ENCODE measurements around the gene GBA2. TPM values are rescaled to one million over a fixed set of nuclear protein-coding genes. Genes with fewer than 3 reads are reported as not detected.

The GBA2 gene
- total RNA-seq, 4 donors from 2014 or later: 46.6 to 123 (median 73.5) TPM

GRCh38 chr9:35758475-35759050 is 9.5 kb upstream of the GBA2 start:
- Histone ChIP-seq H3K27me3 (no peaks in the 10 kb centered on the region), H3K4me1 (peaks cover 32% of the 10 kb centered on the region), H3K4me3 (no peak overlapping the region), H3K36me3 (peaks cover 16% of the 10 kb centered on the region), H3K27ac (peak overlapping the region; percentile 41), H3K9me3 (no peaks in the 10 kb centered on the region)
- TF ChIP-seq POLR2AphosphoS5 (IDR thresholded peaks at IDR 0.05) (no peak), POLR2A (IDR thresholded peaks at IDR 0.05) (no peak), EP300 (IDR thresholded peaks at IDR 0.05) (no peak)
- TF ChIP-seq, protein P1, sequence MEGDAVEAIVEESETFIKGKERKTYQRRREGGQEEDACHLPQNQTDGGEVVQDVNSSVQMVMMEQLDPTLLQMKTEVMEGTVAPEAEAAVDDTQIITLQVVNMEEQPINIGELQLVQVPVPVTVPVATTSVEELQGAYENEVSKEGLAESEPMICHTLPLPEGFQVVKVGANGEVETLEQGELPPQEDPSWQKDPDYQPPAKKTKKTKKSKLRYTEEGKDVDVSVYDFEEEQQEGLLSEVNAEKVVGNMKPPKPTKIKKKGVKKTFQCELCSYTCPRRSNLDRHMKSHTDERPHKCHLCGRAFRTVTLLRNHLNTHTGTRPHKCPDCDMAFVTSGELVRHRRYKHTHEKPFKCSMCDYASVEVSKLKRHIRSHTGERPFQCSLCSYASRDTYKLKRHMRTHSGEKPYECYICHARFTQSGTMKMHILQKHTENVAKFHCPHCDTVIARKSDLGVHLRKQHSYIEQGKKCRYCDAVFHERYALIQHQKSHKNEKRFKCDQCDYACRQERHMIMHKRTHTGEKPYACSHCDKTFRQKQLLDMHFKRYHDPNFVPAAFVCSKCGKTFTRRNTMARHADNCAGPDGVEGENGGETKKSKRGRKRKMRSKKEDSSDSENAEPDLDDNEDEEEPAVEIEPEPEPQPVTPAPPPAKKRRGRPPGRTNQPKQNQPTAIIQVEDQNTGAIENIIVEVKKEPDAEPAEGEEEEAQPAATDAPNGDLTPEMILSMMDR (IDR thresholded peaks at IDR 0.05): no peak
- 45% methylated on average over 3 of the region's 3 CpGs for WGBS
- DNase-seq (ENCODE audit: low spot score in 2 of 2): no peak

DNA sequence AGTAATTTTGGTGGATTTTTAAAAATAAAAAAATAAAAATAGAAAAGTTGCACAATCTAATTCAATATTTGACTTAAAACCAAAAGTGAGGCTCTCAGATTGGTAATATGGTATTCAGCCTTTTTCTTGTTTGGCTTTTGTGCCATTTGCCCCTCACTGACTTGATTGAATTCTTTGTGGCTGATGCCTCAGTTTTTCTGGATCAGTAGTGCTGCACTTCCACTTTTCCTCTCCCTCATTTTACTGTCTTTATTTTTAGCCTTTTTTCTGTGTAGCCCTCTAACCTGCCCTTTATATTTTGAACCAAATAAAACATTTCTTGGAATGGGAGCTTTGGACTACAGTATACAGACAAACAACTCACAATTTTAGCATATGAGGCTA is 8.9 kb upstream of the GBA2 start:
- no peaks in the 10 kb centered on the region for H3K27me3 ChIP-seq
- peak overlapping the region; percentile 41 for H3K27ac ChIP-seq
- peaks cover 32% of the 10 kb centered on the region for H3K4me1 ChIP-seq
- TF ChIP-seq, protein P1 (IDR thresholded peaks at IDR 0.05): no peak
- TF ChIP-seq POLR2A (IDR thresholded peaks at IDR 0.05) (no peak), POLR2AphosphoS5 (IDR thresholded peaks at IDR 0.05) (no peak), EP300 (IDR thresholded peaks at IDR 0.05) (no peak)
- no peaks in the 10 kb centered on the region for H3K9me3 ChIP-seq
- no peak for DNase-seq (ENCODE audit: low spot score in 2 of 2)
- peak overlapping the region; percentile 48 for H3K4me3 ChIP-seq
- peaks cover 22% of the 10 kb centered on the region for H3K36me3 ChIP-seq

- peak in 1 of 2 donors; percentile 77 for DNase-seq (ENCODE audit: low spot score in 2 of 2)
- Histone ChIP-seq H3K36me3 (peaks cover 28% of the 10 kb centered on the region), H3K9me3 (no peaks in the 10 kb centered on the region), H3K27me3 (no peaks in the 10 kb centered on the region), H3K4me1 (peaks cover 32% of the 10 kb centered on the region), H3K27ac (peak overlapping the region; percentile 70), H3K4me3 (peak overlapping the region; percentile 48)
- 3% methylated on average over 18 of the region's 20 CpGs for WGBS
- TF ChIP-seq POLR2AphosphoS5 (IDR thresholded peaks at IDR 0.05) (no peak), POLR2A (IDR thresholded peaks at IDR 0.05) (no peak), EP300 (IDR thresholded peaks at IDR 0.05) (no peak)
- TF ChIP-seq, protein P1 (IDR thresholded peaks at IDR 0.05): no peak
These were observed 8.3 kb upstream of the GBA2 start for GRCh38 chr9:35757226-35757891.

DNA sequence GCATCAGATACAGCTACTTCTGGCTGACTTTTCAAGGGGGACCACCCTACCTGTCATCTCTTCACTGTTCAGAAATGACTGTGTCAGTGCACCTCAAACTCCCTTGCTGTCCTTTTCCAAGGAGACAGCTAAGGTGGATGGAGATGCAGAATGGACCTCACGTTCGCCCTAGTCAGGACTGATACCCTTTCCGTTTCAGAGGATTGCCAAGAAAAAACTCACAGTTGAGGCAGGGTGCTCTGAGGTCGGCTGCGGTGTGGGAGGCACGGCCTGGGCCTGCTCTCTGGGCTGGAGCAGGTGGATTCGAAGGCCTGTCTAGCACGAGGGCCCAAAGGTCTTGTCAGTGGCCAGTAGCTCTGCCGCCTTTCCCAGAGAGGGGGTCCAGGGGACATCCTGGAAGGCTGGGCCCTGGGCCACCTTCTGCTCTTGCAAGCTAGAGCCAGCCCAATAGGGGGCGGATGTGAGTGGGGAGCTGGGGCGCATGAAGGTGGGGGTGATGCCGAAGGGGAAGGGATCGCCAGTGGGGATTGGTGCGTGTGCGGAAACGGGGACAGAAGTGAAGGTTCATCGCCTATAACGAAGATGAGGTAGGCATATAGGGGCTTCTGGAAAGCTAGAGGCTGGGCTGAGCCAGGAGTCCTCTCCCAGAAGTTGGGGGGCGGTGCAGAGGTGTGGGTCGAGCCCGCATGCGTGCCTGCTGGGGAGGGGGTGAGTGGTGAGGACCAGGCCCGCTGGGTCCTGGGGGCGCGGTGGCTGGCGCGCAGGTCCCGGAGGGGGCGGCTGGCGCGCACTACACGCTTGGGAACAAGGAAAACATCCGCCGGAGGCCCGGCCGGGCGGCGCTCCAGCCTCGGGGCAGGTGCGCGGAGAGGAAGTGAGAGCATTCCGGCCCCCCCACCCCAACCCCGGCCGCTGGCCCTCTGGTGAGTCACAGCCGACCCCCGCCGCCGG is 7.5 kb upstream of the GBA2 start:
- H3K4me1 ChIP-seq: peaks cover 32% of the 10 kb centered on the region
- TF ChIP-seq, protein P1 (IDR thresholded peaks at IDR 0.05): peak; percentile 12 to 55
- no peak for TF ChIP-seq POLR2A (IDR thresholded peaks at IDR 0.05)
- no peaks in the 10 kb centered on the region for H3K27me3 ChIP-seq
- 39% methylated on average over 17 of the region's 48 CpGs for WGBS
- DNase-seq (ENCODE audit: low spot score in 2 of 2): peak; percentile 77 to 79
- peak overlapping the region; percentile 70 for H3K27ac ChIP-seq
- H3K36me3 ChIP-seq: peaks cover 36% of the 10 kb centered on the region
- peak overlapping the region; percentile 48 for H3K4me3 ChIP-seq
- H3K9me3 ChIP-seq: no peaks in the 10 kb centered on the region

DNA sequence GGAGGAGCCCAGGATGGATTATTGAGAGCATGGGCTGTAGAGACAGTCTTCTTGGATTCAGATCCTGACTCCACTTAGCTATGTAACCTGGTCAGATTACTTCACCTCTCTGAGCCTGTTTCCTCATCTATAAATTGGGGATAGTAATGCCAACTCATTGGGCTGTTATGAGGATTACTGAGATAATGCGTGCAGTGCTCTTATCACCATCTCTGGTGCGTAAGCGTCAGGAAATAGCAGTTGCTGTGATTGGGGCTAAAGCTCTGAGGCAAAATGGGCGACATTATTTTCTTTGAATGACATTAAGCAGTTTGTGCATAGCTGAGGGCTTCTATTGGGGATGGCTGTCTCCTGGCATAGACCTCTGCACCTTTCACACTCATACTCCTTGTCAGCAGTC is 6.0 kb upstream of the GBA2 start:
- H3K9me3 ChIP-seq: no peaks in the 10 kb centered on the region
- no peak overlapping the region for H3K4me3 ChIP-seq
- H3K36me3 ChIP-seq: peaks cover 45% of the 10 kb centered on the region
- 93% methylated on average over 4 of the region's 4 CpGs for WGBS
- no peak overlapping the region for H3K27ac ChIP-seq
- no peaks in the 10 kb centered on the region for H3K27me3 ChIP-seq
- TF ChIP-seq EP300 (IDR thresholded peaks at IDR 0.05): no peak
- TF ChIP-seq, protein P1 (IDR thresholded peaks at IDR 0.05): no peak
- no peak for TF ChIP-seq POLR2A (IDR thresholded peaks at IDR 0.05)
- TF ChIP-seq POLR2AphosphoS5 (IDR thresholded peaks at IDR 0.05): no peak
- DNase-seq (ENCODE audit: low spot score in 2 of 2): peak in 1 of 2 donors; percentile 4
- peaks cover 36% of the 10 kb centered on the region for H3K4me1 ChIP-seq

All from suprapubic skin (tissue), 4 donors.